ENCODE measurements around the gene PTGES2.

The PTGES2 gene

GRCh38 chr9:128143525-128144238 lies 16.2 kb upstream of the PTGES2 start:
- Histone ChIP-seq H3K36me3 (ENCODE audit: control insufficient read depth, low read length) (no peaks in the 10 kb centered on the region), H3K9me3 (ENCODE audit: control insufficient read depth, insufficient read depth, low read length) (no peaks in the 10 kb centered on the region), H3K4me2 (ENCODE audit: low read length) (no peak overlapping the region), H3K27ac (ENCODE audit: low read depth, low read length) (no peak overlapping the region), H3F3A (ENCODE audit: control insufficient read depth, insufficient read depth) (no peaks in the 10 kb centered on the region), H3K27me3 (ENCODE audit: control insufficient read depth, low read length) (0 out of 2 replicates have a peak, but pooled peaks cover 2% of the 10 kb centered on the region), H4K20me1 (ENCODE audit: control insufficient read depth, insufficient read depth, low read depth, low read length) (no peaks in the 10 kb centered on the region), H3K79me2 (ENCODE audit: control insufficient read depth, low read length) (no peaks in the 10 kb centered on the region), H3K4me3 (ENCODE audit: low read length) (no peak overlapping the region), H3K9me2 (replicated peaks; ENCODE audit: control insufficient read depth, low read length) (no peaks in the 10 kb centered on the region), H3K4me1 (ENCODE audit: control insufficient read depth, low read length) (no peaks in the 10 kb centered on the region)
- TF ChIP-seq CTCF (IDR thresholded peaks at IDR 0.05; ENCODE audit: low read depth, low read length, poor library complexity, severe bottlenecking) (no peak), EZH2phosphoT487 (IDR thresholded peaks at IDR 0.05; ENCODE audit: borderline replicate concordance, low read length) (no peak)

GRCh38 chr9:128142596-128142995 lies 15.1 kb upstream of the PTGES2 start:
- Histone ChIP-seq H3K9me2 (replicated peaks; ENCODE audit: control insufficient read depth, low read length) (no peaks in the 10 kb centered on the region), H3F3A (ENCODE audit: control insufficient read depth, insufficient read depth) (no peaks in the 10 kb centered on the region), H3K4me2 (ENCODE audit: low read length) (no peak overlapping the region), H3K79me2 (ENCODE audit: control insufficient read depth, low read length) (no peaks in the 10 kb centered on the region), H3K9me3 (ENCODE audit: control insufficient read depth, insufficient read depth, low read length) (no peaks in the 10 kb centered on the region), H3K4me3 (ENCODE audit: low read length) (no peak overlapping the region), H4K20me1 (ENCODE audit: control insufficient read depth, insufficient read depth, low read depth, low read length) (no peaks in the 10 kb centered on the region), H3K27ac (ENCODE audit: low read depth, low read length) (no peak overlapping the region), H3K36me3 (ENCODE audit: control insufficient read depth, low read length) (no peaks in the 10 kb centered on the region), H3K4me1 (ENCODE audit: control insufficient read depth, low read length) (no peaks in the 10 kb centered on the region), H3K27me3 (ENCODE audit: control insufficient read depth, low read length) (0 out of 2 replicates have a peak, but pooled peaks cover 2% of the 10 kb centered on the region)
- no peak for TF ChIP-seq CTCF (IDR thresholded peaks at IDR 0.05; ENCODE audit: low read depth, low read length, poor library complexity, severe bottlenecking)

GRCh38 chr9:128142061-128142460 lies 14.5 kb upstream of the PTGES2 start:
- H3K4me1 ChIP-seq (ENCODE audit: control insufficient read depth, low read length), result no peaks in the 10 kb centered on the region
- H3K9me2 ChIP-seq (replicated peaks; ENCODE audit: control insufficient read depth, low read length), result no peaks in the 10 kb centered on the region
- H3K27ac ChIP-seq (ENCODE audit: low read depth, low read length), result no peak overlapping the region
- H3K27me3 ChIP-seq (ENCODE audit: control insufficient read depth, low read length), result 0 out of 2 replicates have a peak, but pooled peaks cover 2% of the 10 kb centered on the region
- no peaks in the 10 kb centered on the region for H4K20me1 ChIP-seq (ENCODE audit: control insufficient read depth, insufficient read depth, low read depth, low read length)
- no peaks in the 10 kb centered on the region for H3K79me2 ChIP-seq (ENCODE audit: control insufficient read depth, low read length)
- H3K9me3 ChIP-seq (ENCODE audit: control insufficient read depth, insufficient read depth, low read length), result no peaks in the 10 kb centered on the region
- no peak overlapping the region for H3K4me2 ChIP-seq (ENCODE audit: low read length)
- no peak overlapping the region for H3K4me3 ChIP-seq (ENCODE audit: low read length)
- H3K36me3 ChIP-seq (ENCODE audit: control insufficient read depth, low read length), result no peaks in the 10 kb centered on the region
- no peaks in the 10 kb centered on the region for H3F3A ChIP-seq (ENCODE audit: control insufficient read depth, insufficient read depth)
- TF ChIP-seq EZH2phosphoT487 (IDR thresholded peaks at IDR 0.05; ENCODE audit: borderline replicate concordance, low read length) (no peak), CTCF (IDR thresholded peaks at IDR 0.05; ENCODE audit: low read depth, low read length, poor library complexity, severe bottlenecking) (no peak)
